ENCODE measurements around the gene ST6GALNAC3.
"Not testable (repeated sequence)": the region's sequence is repeated elsewhere in the genome, so short reads cannot be mapped to it uniquely, and the experiment has no call there.

Gene ST6GALNAC3

DNA sequence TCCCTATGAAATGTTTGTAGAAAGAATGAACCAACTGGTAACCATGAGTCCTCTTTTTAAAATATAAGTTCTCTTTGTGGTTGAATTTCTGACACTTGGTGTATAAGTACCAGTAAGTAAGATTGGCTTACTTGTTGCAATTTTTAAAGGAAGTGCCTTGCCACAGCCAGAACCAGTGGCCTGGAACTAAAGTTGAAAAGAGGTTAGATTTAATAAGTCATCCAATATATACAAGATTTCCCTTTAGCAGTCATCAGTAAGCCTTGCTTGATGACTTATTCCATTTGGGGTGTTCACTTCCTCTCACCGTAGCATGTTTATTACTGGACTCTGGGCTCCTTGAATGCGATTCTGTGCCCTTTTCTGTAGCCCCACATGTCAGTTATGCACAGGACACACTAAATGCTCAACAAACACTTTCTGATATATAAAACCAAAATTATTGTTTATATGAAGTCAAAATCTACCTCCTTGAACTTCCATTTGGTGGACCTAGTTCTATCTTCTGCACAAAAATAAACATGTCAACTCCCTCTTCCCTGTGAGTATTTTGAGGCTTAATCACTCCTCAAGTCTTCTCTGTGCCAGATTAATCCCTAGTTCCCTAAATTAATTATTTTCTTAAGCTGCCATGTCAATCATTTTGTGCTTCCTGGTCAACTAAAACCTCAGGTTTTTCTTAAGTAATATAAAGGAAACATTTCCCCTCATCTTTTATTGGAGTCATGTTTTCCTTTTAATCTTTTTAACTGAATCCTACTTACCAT, 218.1 kb downstream of the ST6GALNAC3 start:
- DNase-seq, result no peak

- no peak for DNase-seq
Observed at GRCh38 chr1:76293831-76294230, 219.3 kb downstream of the ST6GALNAC3 start.

- DNase-seq, result no peak
Observed at GRCh38 chr1:76294482-76295194, 220.1 kb downstream of the ST6GALNAC3 start.

- no peak for DNase-seq
Observed at GRCh38 chr1:76298399-76298798, 223.9 kb downstream of the ST6GALNAC3 start.

DNA sequence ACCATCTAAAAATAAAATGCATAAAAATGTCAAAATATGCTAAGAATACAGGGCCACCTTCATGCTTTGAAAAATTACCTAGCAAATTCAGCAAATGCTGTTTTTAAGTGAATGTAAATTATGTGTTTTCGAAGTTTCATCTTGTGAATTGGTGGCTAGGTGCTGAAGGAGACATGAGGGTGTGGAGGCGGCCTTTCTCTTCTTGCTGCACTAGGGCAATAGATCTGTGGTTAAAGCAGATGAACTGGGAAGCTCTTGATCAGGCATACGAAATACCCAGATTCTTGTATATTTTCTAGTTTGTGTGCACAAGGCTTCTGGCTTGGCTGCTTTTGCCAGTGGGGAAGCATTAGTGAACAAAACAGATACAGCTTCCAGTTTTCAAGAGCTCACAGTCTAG, 224.5 kb downstream of the ST6GALNAC3 start:
- DNase-seq, result no peak

DNA sequence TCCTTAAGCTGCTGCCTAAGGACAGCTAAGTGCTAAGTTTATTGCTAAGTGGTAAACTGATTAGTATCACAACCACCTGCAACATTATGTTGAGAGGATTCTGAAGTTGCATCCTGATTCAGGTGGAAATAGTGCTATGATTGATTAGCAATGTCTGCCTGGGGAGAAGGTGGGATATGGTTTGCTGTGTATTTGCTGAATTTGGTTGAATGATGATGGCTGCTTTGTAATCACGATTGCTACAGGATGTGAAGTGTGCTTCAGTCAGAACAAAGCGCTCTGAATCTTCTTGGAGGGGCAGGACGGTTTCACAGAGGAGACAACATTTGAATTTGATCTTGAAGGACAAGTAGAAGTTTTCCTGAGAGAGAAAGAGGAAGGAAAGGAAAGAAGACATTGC, 226.0 kb downstream of the ST6GALNAC3 start:
- no peak for DNase-seq

DNA sequence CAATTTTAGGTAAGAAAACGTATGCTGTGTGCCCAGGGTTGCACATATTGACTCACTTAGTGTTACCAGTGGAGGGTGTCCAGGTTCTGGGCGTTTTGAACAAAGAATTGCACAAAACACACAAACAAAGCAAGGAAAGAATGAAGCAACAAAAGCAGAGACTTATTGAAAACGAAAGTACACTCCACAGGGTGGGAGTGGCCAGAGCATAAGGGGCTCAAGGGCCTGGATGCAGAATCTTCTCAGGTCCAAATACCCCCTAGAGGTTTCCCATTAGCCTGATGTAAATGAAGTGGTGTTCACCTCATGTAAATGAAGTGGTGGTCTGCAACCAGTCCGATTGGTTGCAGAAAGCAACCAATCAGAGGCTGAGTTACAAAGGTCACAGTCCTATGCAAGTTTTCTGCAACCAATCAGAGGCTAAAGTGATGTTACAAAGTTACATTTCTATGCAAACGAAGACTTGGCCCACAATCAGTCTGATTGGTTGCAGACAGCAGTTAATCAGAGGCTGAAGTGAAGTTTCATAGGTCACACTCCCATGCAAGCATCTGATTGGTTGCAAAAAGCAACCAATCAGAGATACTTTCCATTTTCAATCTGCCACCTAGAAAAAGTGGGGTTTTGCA, 228.3 kb downstream of the ST6GALNAC3 start:
- peak; percentile 82 for DNase-seq

- peak; percentile 92 for DNase-seq
Observed at GRCh38 chr1:76303340-76303717, 228.8 kb downstream of the ST6GALNAC3 start.

DNA sequence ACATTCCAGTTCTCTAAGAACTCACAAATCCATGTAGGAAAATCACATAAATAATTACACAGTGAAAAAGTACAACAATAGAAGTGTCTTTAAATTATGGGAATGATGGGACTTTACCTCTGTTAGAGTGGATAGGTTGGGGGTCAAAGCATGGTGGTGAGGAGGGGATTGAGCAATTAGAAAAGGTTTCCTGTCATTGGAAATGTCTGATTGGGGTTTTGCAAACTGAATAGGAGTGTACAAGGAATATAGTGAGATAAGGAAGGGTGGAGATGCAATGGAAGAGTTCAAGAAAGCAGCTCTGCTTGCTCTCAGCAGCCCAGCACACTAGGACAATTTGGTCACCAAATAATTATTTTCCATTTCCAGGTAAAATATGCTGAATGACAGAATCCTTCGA, 238.8 kb downstream of the ST6GALNAC3 start:
- DNase-seq, result no peak

DNA sequence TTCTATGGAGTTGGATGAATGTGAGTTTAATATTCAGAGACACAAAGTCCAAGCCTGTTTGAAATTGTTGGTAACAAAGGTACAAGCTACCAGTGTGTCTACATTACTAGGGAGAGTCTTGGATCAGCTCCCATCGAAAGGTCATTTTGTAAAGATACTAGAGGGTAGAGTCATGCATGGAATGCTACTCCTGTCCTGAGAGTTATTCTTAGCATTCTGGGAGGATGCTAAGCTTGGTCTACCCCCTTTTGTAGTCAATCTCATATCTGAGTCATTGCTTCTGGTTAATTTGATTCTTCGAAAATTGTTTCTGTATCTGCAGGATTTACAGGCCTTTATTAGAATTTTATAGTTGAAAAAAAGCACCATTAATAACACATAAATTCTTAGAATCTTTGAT, 240.2 kb downstream of the ST6GALNAC3 start:
- DNase-seq, result no peak

- DNase-seq, result no peak
Observed at GRCh38 chr1:76317299-76317900, 242.9 kb downstream of the ST6GALNAC3 start.

DNA sequence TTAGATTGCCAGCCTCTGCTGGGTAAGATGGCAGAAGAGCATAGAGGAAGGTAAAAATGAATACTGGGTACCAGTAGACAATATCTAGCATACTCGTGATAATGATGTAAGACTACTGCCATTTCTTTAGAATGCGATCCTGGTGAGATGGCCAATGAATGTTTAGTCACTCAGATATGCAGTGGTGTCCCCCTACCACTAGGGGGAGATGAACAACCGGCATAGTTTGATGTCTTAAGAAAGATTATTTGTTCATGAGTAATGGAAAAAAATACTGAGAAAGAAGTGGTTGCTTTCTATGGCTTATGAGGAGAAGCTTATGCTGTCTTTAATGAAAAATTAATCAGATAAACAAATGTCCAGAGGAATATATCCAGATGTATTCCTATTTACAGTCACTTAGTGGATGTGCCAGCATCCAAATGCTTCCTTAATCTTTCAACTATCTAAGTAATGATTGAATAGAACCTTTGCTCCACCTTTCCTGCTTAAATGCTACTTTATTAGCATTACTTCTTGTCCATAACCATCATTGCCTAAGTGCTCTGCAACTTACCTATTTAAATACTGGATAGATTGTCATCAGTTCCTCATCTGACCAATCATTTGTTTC, 256.6 kb downstream of the ST6GALNAC3 start:
- peak; percentile 41 for DNase-seq

DNA sequence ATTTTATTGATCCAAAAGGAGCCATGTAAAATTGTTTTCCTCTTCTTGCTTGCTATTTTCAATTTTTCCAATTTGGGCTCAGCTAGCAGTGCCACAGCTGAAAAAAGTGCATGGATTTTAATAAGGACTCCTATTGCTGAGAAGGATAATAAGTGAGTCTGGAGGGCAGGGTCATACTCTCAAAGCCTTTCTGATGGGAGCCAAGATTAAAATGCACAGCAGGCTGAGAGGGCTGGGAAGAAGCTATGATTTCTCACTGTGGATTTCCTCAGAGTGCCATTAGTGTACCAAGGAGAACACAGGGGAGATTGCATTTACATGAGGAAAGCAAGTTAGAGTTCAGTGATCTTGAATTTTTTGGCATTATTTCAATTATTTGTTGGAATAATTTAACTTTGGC, 261.3 kb downstream of the ST6GALNAC3 start:
- no peak for DNase-seq

- peak; percentile 88 for DNase-seq
Observed at GRCh38 chr1:76336931-76337371, 262.4 kb downstream of the ST6GALNAC3 start.

DNA sequence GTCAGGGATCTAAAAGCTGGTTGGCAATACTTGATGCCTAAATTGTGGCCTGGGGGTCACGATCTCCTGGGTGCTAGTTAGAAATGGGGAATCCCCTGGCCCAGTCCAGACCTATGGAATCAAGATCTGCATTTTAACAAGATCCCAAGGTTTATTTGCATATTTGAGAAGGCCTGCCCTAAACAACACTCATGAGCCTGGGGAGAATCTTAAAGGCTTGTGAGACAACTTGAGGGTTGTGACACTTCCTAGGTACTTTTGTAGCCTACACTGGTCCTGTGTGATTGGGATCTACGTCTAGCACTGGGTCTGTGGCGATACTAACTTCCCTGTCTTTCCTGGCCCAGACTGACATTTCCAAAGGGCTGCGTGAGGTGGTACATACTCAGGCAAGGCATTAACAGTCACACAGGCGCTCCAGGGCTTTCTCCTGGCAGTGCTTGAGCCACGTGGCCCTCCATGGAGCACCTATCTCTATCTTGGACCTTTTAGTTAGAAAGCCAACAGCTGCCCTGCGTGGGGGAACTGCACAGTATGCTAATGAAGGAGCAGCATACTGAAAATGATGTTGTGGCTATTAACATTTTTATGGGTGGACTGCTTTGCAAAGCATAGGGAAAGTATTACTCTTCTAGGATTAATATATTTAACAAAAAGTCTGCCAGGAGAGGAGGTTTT, 263.1 kb downstream of the ST6GALNAC3 start:
- no peak for DNase-seq

DNA sequence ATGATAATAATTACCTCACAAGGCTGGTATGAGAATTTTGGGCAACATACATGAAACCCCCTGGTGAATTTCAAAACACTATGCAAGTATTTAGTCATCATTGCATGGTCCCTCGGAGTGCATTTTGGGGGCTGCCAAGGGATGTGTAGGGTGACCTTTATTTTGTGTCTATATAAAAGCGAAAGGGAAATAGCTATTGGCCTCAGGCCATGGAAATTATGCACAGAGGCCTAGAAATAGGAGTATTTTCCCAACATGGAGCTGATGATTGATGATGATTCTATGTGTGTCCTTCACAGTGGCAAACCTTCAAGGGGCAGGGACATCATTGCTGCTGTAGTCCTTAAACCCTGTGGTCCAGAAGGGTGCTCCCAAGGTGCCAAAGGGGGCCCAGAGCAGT, 265.5 kb downstream of the ST6GALNAC3 start:
- no peak for DNase-seq

DNA sequence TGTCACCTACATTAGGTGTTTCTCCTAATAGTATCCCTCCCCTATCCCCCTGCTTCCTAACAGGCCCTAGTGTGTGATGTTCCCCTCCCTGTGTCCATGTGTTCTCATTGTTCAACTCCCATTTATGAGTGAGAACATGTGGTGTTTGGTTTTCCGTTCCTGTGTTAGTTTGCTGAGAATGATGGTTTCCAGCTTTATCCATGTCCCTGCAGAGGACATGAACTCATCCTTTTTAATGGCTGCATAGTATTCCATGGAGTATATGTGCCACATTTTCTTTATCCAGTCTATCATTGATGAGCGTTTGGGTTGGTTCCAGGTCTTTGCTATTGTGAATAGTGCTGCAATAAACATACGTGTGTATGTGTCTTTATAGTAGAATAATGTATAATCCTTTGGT, 267.3 kb downstream of the ST6GALNAC3 start:
- DNase-seq, result not testable (repeated sequence)

- DNase-seq, result no peak
Observed at GRCh38 chr1:76343356-76343755, 268.8 kb downstream of the ST6GALNAC3 start.

DNA sequence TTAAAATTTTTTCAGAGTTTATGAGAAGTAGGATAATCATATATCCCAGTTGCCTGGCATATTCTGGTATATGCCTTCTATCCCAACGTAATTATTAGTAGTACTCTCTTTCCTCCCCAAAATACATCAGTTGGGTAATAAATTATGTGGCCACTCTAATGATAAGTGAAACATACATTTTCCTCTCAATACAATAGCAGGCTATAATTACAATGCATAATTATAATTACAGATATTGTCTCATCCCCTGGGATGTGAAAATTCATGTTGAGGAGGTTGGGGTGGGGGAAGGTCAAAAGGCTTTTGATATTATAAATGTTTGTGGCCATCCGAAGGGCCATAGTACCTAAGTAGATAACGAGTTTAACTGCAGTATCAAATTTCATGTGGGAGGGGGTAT, 277.1 kb downstream of the ST6GALNAC3 start:
- no peak for DNase-seq

- DNase-seq, result no peak
Observed at GRCh38 chr1:76352741-76353435, 278.3 kb downstream of the ST6GALNAC3 start.

- no peak for DNase-seq
Observed at GRCh38 chr1:76354236-76354635, 279.7 kb downstream of the ST6GALNAC3 start.

GRCh38 chr1:76366726-76367125, 292.2 kb downstream of the ST6GALNAC3 start:
- no peak for DNase-seq

Data from NCI-H345 (cell line).